Upper lobe of right lung (tissue), 1 donor: ENCODE measurements around the gene SCYGR7. TPM values are rescaled to one million over a fixed set of nuclear protein-coding genes. Genes with fewer than 3 reads are reported as not detected.

Experiments used
- ATAC-seq: fragments of 200-7000 bp; cut with Tn5 transposase; one replicate; pipeline ENCODE4 v1.9.1; 2020; ENCODE audit warnings: mild to moderate bottlenecking, moderate library complexity
- DNase-seq: peaks from one replicate; pipeline ENCODE4 v3.0.0-alpha.2; 2020
- H3K27ac ChIP-seq: fragments of 200-600 bp; one replicate; pipeline ENCODE4 v1.8.0; 2022
- H3K27me3 ChIP-seq: fragments of 200-600 bp; one replicate; pipeline ENCODE4 v1.8.0; 2022; ENCODE audit warnings: mild to moderate bottlenecking
- H3K36me3 ChIP-seq: fragments of 200-600 bp; one replicate; pipeline ENCODE4 v1.8.0; 2022
- H3K4me1 ChIP-seq: fragments of 200-600 bp; one replicate; pipeline ENCODE4 v1.8.0; 2022
- H3K4me3 ChIP-seq: fragments of 200-600 bp; one replicate; pipeline ENCODE4 v1.8.0; 2022; ENCODE audit warnings: mild to moderate bottlenecking
- H3K9me3 ChIP-seq: fragments of 200-600 bp; one replicate; pipeline ENCODE4 v1.8.0; 2022
- intact Hi-C: fragments of 100-400 bp; cut with DNase I; formaldehyde crosslinking; loops from one replicate; pipeline ENCODE4 v1.11.0; 2022
- total RNA-seq: library from RNA; stranded (reverse); fragmentation: NEBNext Ultra II Directional; extraction: Animal tissue kit (Norgen Biotek cat#: 25700); gene quantifications from one replicate; pipeline ENCODE4 v1.2.1, GENCODE V29; 2021
- TF ChIP-seq, protein P1 (sequence below): fragments of 200-600 bp; IDR thresholded peaks from one replicate; pipeline ENCODE4 v1.8.0; 2022; ENCODE audit warnings: antibody characterized with exemption
- donor health status: DM: no; HTN: yes; CAD: no; lungs with severe emphysema.

SCYGR7 gene
- total RNA-seq, 1 donor from 2014 or later, result not detected

DNA sequence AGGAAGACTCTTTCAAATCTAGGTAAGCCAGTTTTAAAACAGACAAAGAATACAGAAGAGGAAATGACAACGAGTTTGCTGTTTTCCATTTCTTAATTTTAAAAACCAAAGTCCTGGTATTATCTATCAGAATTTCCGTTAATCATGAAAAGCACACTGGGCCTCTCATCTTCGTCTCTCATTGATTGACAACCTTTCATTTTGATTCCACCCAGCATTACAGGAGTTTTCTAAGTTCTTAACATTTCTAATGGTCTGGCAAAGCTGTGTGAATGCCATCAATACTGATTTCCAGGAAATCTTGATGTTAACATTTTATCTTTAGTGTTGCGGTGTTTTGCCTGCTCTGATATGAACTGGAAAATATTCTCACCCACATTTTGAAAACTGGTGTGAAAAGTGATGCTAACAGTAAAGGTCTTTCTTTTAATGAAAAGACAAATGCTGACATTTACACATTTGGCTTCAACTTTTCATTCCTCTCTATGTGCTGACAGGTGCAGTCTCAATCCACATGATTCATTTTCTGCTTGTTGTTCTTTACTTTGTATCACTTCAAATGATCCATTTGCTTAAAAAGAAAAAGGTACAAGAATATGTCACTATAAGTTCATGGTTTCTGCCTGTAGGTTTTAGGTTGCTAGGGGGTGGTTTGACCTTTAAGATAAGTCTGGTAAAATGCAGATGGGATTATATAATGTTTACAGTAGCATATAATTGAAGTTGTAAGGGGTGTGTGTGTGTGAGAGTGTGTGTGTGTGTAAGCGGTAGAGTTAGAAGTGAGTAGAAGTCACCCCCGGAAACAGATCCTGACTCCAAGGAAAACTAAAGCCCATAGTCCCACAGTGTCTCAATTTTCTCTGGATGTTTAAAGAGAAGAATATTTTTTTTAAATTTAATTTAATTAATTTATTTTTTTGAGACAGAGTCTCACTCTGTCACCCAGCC, 47.0 kb downstream of the SCYGR7 start:
- DNase-seq (no peak), ATAC-seq (no peak)
- no peak overlapping the region for H3K4me3 ChIP-seq
- TF ChIP-seq, protein P1, sequence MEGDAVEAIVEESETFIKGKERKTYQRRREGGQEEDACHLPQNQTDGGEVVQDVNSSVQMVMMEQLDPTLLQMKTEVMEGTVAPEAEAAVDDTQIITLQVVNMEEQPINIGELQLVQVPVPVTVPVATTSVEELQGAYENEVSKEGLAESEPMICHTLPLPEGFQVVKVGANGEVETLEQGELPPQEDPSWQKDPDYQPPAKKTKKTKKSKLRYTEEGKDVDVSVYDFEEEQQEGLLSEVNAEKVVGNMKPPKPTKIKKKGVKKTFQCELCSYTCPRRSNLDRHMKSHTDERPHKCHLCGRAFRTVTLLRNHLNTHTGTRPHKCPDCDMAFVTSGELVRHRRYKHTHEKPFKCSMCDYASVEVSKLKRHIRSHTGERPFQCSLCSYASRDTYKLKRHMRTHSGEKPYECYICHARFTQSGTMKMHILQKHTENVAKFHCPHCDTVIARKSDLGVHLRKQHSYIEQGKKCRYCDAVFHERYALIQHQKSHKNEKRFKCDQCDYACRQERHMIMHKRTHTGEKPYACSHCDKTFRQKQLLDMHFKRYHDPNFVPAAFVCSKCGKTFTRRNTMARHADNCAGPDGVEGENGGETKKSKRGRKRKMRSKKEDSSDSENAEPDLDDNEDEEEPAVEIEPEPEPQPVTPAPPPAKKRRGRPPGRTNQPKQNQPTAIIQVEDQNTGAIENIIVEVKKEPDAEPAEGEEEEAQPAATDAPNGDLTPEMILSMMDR, result no peak
- H3K4me1 ChIP-seq, result no peaks in the 10 kb centered on the region
- no peaks in the 10 kb centered on the region for H3K9me3 ChIP-seq
- no peaks in the 10 kb centered on the region for H3K36me3 ChIP-seq
- intact Hi-C loops, result no loop called here
- H3K27ac ChIP-seq, result no peak overlapping the region
- H3K27me3 ChIP-seq, result no peaks in the 10 kb centered on the region

Other genes starting within 250 kb of the SCYGR7 start
- gene SCYGR2, start 129.4 kb upstream of the SCYGR7 start, total RNA-seq, result not detected
- gene SCYGR3, start 113.5 kb upstream of the SCYGR7 start, total RNA-seq, result not detected
- gene SCYGR4, start 110.8 kb upstream of the SCYGR7 start, total RNA-seq, result not detected
- not detected for gene SCYGR5, start 61.5 kb upstream of the SCYGR7 start, total RNA-seq
- gene SLC19A3, start 10.3 kb upstream of the SCYGR7 start, total RNA-seq, result 31.8 TPM
- not detected for gene SCYGR6, start 3.6 kb upstream of the SCYGR7 start, total RNA-seq
- not detected for gene SCYGR8, start 17.6 kb downstream of the SCYGR7 start, total RNA-seq
- 4.9 TPM for gene CCL20, start 85.5 kb downstream of the SCYGR7 start, total RNA-seq
- not detected for gene DAW1, start 143.3 kb downstream of the SCYGR7 start, total RNA-seq